Measurements from ENCODE around the gene METTL22. TPM values are rescaled to one million over a fixed set of nuclear protein-coding genes. Genes with fewer than 3 reads are reported as not detected.

Gene METTL22
- total and polyA plus RNA-seq, 4 donors: 6.5 to 17.9 (median 14.4) TPM

GRCh38 chr16:8694795-8695728, 73.6 kb downstream of the METTL22 start:
- Histone ChIP-seq H3K27ac (ENCODE audit: low read depth in 1 of 2, low read length in 2 of 2) (peak overlapping the region; percentile 70 to 77), H3K9me3 (ENCODE audit: control insufficient read depth in 4 of 4, low read length in 3 of 4) (no peaks in the 10 kb centered on the region), H3K4me1 (ENCODE audit: control insufficient read depth in 4 of 4, insufficient read depth in 4 of 4, low read length in 3 of 4) (peaks cover 7 to 37% (median 29%) of the 10 kb centered on the region in 4 donors), H3K36me3 (ENCODE audit: control insufficient read depth in 4 of 4, insufficient read depth in 3 of 4, low read depth in 1 of 4, low read length in 3 of 4) (peaks cover 0 to 3% (median 2%) of the 10 kb centered on the region in 4 donors), H3K27me3 (ENCODE audit: control insufficient read depth in 4 of 4, insufficient read depth in 4 of 4, low read length in 3 of 4) (no peaks in the 10 kb centered on the region), H3K4me3 (ENCODE audit: low read depth in 1 of 3, low read length in 3 of 3) (no peak overlapping the region), H3K9ac (ENCODE audit: low read depth in 1 of 2, low read length in 2 of 2) (no peak overlapping the region)
- no peak for DNase-seq (ENCODE audit: low spot score)
- TF ChIP-seq RAD21 (IDR thresholded peaks at IDR 0.05) (peak in 1 of 2 donors; percentile 32), HNF4A (conservative IDR thresholded peaks at IDR 0.05) (peak; percentile 81 to 86), EGR1 (IDR thresholded peaks at IDR 0.05; ENCODE audit: low read depth in 2 of 2) (peak in 1 of 2 donors; percentile 37), GABPA (IDR thresholded peaks at IDR 0.05 in 1 of 2, conservative IDR thresholded peaks at IDR 0.05 in 1 of 2) (peak in 1 of 2 donors; percentile 48), CTCF (IDR thresholded peaks at IDR 0.05; ENCODE audit: low read depth, low read length, missing input control) (no peak), RXRA (IDR thresholded peaks at IDR 0.05) (peak; percentile 84 to 87), REST (IDR thresholded peaks at IDR 0.05) (no peak), ZBTB33 (IDR thresholded peaks at IDR 0.05) (no peak), MAX (IDR thresholded peaks at IDR 0.05) (peak; percentile 53), HNF4G (IDR thresholded peaks at IDR 0.05) (peak; percentile 7), NR2F2 (IDR thresholded peaks at IDR 0.05) (peak; percentile 78), TAF1 (conservative IDR thresholded peaks at IDR 0.05) (no peak), SP1 (IDR thresholded peaks at IDR 0.05) (peak; percentile 34), YY1 (IDR thresholded peaks at IDR 0.05) (peak; percentile 57)
- WGBS: 69% methylated on average over 18 of the region's 18 CpGs

Data from liver (tissue), 9 donors.